Neural cell (in vitro differentiated cells): ENCODE data around the gene GPI.

Experiments
- CTCF ChIP-seq: fragments of 450-650 bp; IDR thresholded peaks from 2 replicates; pipeline ENCODE4 v1.5.1; 2014; ENCODE audit warnings: antibody characterized with exemption, mild to moderate bottlenecking, moderate library complexity; ENCODE audit not compliant: poor library complexity, severe bottlenecking
- MXI1 ChIP-seq: fragments of 450-650 bp; conservative IDR thresholded peaks from 2 replicates; pipeline ENCODE4 v1.6.1; 2014; ENCODE audit warnings: antibody characterized with exemption, mild to moderate bottlenecking; ENCODE audit not compliant: poor library complexity, severe bottlenecking

DNA sequence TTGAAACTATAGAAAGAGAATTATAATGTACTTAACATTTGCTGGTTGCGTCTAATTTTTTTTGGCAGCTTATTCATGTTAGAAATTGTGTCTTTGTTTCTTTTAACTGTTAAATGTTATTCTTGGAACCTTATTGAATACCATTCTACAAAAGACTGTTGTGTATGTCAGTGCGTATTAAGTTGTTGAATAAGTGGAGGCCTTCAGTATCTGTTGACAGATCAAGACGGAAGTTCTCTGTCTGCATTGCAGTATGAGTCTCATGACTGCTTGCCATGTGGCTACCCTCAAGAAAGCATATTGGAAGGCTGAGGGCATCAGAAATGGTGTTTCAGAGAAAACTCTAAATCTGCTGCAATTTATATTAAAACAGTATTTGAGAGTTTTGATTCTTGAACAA, 71.7 kb downstream of the GPI start:
- TF ChIP-seq MXI1 (no peak), CTCF (no peak)
